Liver (tissue), 3 donors: Measurements from ENCODE around the gene TRIM75.

Source experiments
- TAF1 ChIP-seq: conservative IDR thresholded peaks from 2 replicates; pipeline ENCODE4 v1.6.1; 2016; ENCODE audit warnings: antibody characterized with exemption, mild to moderate bottlenecking
- TF ChIP-seq, protein P1 (sequence below): fragments of 150-350 bp; IDR thresholded peaks from 2 replicates; pipeline ENCODE4 v1.5.1; 2017; ENCODE audit warnings: improper control_type of control experiment, low read depth, low read length; ENCODE audit not compliant: missing input control
- TF ChIP-seq, protein P2 (sequence below): IDR thresholded peaks from 2 replicates; pipeline ENCODE4 v1.6.1; 2016; ENCODE audit warnings: antibody characterized with exemption
- donor health status: healthy.
- donor health status: healthy.

- TF ChIP-seq, protein P1, sequence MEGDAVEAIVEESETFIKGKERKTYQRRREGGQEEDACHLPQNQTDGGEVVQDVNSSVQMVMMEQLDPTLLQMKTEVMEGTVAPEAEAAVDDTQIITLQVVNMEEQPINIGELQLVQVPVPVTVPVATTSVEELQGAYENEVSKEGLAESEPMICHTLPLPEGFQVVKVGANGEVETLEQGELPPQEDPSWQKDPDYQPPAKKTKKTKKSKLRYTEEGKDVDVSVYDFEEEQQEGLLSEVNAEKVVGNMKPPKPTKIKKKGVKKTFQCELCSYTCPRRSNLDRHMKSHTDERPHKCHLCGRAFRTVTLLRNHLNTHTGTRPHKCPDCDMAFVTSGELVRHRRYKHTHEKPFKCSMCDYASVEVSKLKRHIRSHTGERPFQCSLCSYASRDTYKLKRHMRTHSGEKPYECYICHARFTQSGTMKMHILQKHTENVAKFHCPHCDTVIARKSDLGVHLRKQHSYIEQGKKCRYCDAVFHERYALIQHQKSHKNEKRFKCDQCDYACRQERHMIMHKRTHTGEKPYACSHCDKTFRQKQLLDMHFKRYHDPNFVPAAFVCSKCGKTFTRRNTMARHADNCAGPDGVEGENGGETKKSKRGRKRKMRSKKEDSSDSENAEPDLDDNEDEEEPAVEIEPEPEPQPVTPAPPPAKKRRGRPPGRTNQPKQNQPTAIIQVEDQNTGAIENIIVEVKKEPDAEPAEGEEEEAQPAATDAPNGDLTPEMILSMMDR: no peak
- no peak for TF ChIP-seq TAF1
- TF ChIP-seq, protein P2, sequence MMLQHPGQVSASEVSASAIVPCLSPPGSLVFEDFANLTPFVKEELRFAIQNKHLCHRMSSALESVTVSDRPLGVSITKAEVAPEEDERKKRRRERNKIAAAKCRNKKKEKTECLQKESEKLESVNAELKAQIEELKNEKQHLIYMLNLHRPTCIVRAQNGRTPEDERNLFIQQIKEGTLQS: no peak
Measured at GRCh38 chr4:165058666-165059065, 5.0 kb downstream of the TRIM75 start.
